ENCODE results near the gene RNF40.

DNA sequence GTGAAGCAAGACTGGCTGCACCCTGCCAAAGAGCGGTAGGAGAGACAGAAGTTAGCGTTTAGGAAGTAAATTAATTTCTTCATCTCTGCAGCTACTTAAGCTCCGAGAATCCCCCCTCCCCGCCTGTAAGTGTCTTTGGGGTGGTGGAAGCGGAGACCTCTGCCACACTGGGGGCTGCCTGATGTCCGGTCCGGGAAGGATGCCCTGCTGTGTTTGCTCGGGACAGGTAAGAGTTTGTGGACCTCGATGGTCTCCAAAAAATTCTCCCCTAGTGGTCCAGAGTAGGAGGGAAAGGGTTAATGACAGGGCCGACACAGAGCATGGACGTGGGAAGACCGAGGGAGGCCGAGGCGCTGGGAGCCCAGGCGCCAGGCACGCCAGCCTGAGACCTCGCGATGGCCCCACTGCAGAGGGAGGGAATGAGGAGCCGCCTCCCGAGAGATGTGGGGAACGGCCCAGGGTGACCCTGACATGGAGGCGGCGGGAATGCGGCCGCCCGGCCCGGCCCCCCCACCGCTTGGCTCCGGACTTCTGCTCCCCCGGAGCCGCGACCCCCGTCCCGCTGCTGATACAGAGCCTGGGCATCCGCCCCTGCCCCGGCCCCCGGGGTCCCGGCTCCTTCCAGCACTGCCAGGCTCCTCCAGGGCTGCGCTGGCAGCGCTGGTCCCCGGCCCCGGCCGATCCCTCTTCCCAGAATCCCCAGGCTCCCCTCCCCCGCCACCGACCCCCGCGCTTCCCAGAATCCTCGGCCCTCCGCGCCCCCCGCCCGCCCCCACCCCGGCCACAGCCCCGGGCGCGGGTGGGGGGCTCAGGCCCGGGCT lies 24.2 kb downstream of the RNF40 start:
- no peak for TF ChIP-seq SIN3A (IDR thresholded peaks at IDR 0.05; ENCODE audit: low read depth)
- TF ChIP-seq, protein P1, sequence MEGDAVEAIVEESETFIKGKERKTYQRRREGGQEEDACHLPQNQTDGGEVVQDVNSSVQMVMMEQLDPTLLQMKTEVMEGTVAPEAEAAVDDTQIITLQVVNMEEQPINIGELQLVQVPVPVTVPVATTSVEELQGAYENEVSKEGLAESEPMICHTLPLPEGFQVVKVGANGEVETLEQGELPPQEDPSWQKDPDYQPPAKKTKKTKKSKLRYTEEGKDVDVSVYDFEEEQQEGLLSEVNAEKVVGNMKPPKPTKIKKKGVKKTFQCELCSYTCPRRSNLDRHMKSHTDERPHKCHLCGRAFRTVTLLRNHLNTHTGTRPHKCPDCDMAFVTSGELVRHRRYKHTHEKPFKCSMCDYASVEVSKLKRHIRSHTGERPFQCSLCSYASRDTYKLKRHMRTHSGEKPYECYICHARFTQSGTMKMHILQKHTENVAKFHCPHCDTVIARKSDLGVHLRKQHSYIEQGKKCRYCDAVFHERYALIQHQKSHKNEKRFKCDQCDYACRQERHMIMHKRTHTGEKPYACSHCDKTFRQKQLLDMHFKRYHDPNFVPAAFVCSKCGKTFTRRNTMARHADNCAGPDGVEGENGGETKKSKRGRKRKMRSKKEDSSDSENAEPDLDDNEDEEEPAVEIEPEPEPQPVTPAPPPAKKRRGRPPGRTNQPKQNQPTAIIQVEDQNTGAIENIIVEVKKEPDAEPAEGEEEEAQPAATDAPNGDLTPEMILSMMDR (IDR thresholded peaks at IDR 0.05 in 2 of 3, conservative IDR thresholded peaks at IDR 0.05 in 1 of 3; ENCODE audit: borderline replicate concordance in 1 of 3, insufficient read depth in 1 of 3, low read depth in 2 of 3, low read length in 2 of 3) = no peak
- TF ChIP-seq POLR2AphosphoS5 (IDR thresholded peaks at IDR 0.05; ENCODE audit: low read depth, low read length) = no peak
- TF ChIP-seq, protein P2, sequence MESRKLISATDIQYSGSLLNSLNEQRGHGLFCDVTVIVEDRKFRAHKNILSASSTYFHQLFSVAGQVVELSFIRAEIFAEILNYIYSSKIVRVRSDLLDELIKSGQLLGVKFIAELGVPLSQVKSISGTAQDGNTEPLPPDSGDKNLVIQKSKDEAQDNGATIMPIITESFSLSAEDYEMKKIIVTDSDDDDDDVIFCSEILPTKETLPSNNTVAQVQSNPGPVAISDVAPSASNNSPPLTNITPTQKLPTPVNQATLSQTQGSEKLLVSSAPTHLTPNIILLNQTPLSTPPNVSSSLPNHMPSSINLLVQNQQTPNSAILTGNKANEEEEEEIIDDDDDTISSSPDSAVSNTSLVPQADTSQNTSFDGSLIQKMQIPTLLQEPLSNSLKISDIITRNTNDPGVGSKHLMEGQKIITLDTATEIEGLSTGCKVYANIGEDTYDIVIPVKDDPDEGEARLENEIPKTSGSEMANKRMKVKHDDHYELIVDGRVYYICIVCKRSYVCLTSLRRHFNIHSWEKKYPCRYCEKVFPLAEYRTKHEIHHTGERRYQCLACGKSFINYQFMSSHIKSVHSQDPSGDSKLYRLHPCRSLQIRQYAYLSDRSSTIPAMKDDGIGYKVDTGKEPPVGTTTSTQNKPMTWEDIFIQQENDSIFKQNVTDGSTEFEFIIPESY (IDR thresholded peaks at IDR 0.05; ENCODE audit: extremely low read depth, insufficient replicate concordance, low read length) = no peak
- TF ChIP-seq EZH2 (IDR thresholded peaks at IDR 0.05) = no peak
- TF ChIP-seq, protein P3, sequence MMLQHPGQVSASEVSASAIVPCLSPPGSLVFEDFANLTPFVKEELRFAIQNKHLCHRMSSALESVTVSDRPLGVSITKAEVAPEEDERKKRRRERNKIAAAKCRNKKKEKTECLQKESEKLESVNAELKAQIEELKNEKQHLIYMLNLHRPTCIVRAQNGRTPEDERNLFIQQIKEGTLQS (IDR thresholded peaks at IDR 0.05) = no peak
